Esophagus muscularis mucosa (tissue), 4 donors: Measurements from ENCODE around the gene FRMD4A.

Experiments
- CTCF ChIP-seq, 3 experiments: fragments of 200-600 bp in 2 of 3; fragments of 450-650 bp in 1 of 3; sonication (generic) in 2 of 3; IDR thresholded peaks; one replicate each; pipeline ENCODE4 v1.5.1; 2017 to 2019; ENCODE audit warnings: antibody characterized with exemption in 3 of 3, mild to moderate bottlenecking in 2 of 3, moderate library complexity in 1 of 3
- EP300 ChIP-seq: sonication (generic); formaldehyde crosslinking; IDR thresholded peaks from one replicate; pipeline ENCODE4 v1.6.1; 2017; ENCODE audit warnings: antibody characterized with exemption
- POLR2A ChIP-seq: fragments of 450-650 bp; IDR thresholded peaks from one replicate; pipeline ENCODE4 v1.6.1; 2017; ENCODE audit warnings: antibody characterized with exemption, moderate library complexity, mild to moderate bottlenecking, low read depth
- POLR2AphosphoS5 ChIP-seq, 2 donors: sonication (generic); formaldehyde crosslinking; IDR thresholded peaks; one replicate each; pipeline ENCODE4 v1.6.1; 2017; ENCODE audit warnings: antibody characterized with exemption in 2 of 2

- TF ChIP-seq CTCF (IDR thresholded peaks at IDR 0.05) (no peak), POLR2A (no peak), POLR2AphosphoS5 (IDR thresholded peaks at IDR 0.05) (peak in 1 of 2 donors; percentile 23), EP300 (no peak)
Measured at GRCh38 chr10:13924040-13924725, 406.5 kb downstream of the FRMD4A start.
